K562 (cell line): ENCODE measurements around the gene PLPP7. TPM values are rescaled to one million over a fixed set of nuclear protein-coding genes. Genes with fewer than 3 reads are reported as not detected.

Experiments used
- BCOR ChIP-seq: fragments of 450-650 bp; IDR thresholded peaks from 2 replicates; pipeline ENCODE4 v1.6.1; 2016
- TAF9B ChIP-seq: fragments of 450-650 bp; IDR thresholded peaks from 2 replicates; pipeline ENCODE4 v1.6.1; 2018; ENCODE audit warnings: mild to moderate bottlenecking; ENCODE audit not compliant: partially characterized antibody
- U2AF2 ChIP-seq: fragments of 200-400 bp; formaldehyde crosslinking; optimal IDR thresholded peaks from 2 replicates; pipeline ENCODE3; 2017; ENCODE audit warnings: low read depth, mild to moderate bottlenecking, low read length
- ZNF134 ChIP-seq: fragments of 250-450 bp; sonication (Bioruptor Pico); conservative IDR thresholded peaks from 2 replicates; pipeline ENCODE4 v1.4.0; 2020
- ZNF347 ChIP-seq: fragments of 450-650 bp; formaldehyde crosslinking; IDR thresholded peaks from 2 replicates; pipeline ENCODE4 v1.4.0; 2020; ENCODE audit warnings: low read depth, mild to moderate bottlenecking, moderate library complexity
- polyA plus RNA-seq, 8 experiments: library from polyadenylated mRNA; depleted of rRNA in 4 of 8; stranded (reverse) in 5 of 8; unstranded in 3 of 8; fragments of >200 nt; fragmentation: Nextera tagmentation in 2 of 8; fragmentation: Illumina TruSeq in 1 of 8; extraction: Ambion mirVana in 2 of 8; extraction: Trizol in 1 of 8; gene quantifications; 2 replicates each; pipeline versions ENCODE4 v1.2.1 to v1.2.3, GENCODE V29; 2011 to 2014; ENCODE audit warnings: inconsistent platforms in 1 of 8, missing spikeins in 1 of 8
- total RNA-seq, 7 experiments: library from RNA; depleted of rRNA in 6 of 7; stranded (reverse); fragments of >200 nt in 6 of 7; fragmentation: Illumina TruSeq in 2 of 7; extraction: Trizol in 2 of 7; gene quantifications; 2 replicates each; pipeline versions ENCODE4 v1.2.1 to v1.2.3, GENCODE V29; 2011 to 2021; ENCODE audit warnings: low replicate concordance in 1 of 7
- TF ChIP-seq, protein P1 (sequence below): fragments of 250-450 bp; sonication (Bioruptor Pico); IDR thresholded peaks from 2 replicates; pipeline ENCODE4 v1.8.0; 2021; ENCODE audit warnings: moderate library complexity, mild to moderate bottlenecking, inconsistent platforms
- TF ChIP-seq, protein P2 (sequence below): sonication (generic); formaldehyde crosslinking; IDR thresholded peaks from 2 replicates; pipeline ENCODE4 v1.8.1; 2023; ENCODE audit warnings: mild to moderate bottlenecking, missing genetic modification reagents
- TF ChIP-seq, protein P3 (sequence below): IDR thresholded peaks from 3 replicates; pipeline ENCODE4 v1.6.1; 2011; ENCODE audit warnings: borderline replicate concordance, mild to moderate bottlenecking; ENCODE audit not compliant: insufficient read length, insufficient read depth

The PLPP7 gene
- total and polyA plus RNA-seq, 9 of the 15 experiments (the other 6 are each of a cell fraction or from before 2014, with no cell fraction given): 0.09 to 0.93 (median 0.18) TPM; not detected in 4

GRCh38 chr9:131300444-131300843 is 10.9 kb downstream of the PLPP7 start (continued):
- TF ChIP-seq, protein P1, sequence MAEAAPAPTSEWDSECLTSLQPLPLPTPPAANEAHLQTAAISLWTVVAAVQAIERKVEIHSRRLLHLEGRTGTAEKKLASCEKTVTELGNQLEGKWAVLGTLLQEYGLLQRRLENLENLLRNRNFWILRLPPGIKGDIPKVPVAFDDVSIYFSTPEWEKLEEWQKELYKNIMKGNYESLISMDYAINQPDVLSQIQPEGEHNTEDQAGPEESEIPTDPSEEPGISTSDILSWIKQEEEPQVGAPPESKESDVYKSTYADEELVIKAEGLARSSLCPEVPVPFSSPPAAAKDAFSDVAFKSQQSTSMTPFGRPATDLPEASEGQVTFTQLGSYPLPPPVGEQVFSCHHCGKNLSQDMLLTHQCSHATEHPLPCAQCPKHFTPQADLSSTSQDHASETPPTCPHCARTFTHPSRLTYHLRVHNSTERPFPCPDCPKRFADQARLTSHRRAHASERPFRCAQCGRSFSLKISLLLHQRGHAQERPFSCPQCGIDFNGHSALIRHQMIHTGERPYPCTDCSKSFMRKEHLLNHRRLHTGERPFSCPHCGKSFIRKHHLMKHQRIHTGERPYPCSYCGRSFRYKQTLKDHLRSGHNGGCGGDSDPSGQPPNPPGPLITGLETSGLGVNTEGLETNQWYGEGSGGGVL: no peak
- TF ChIP-seq, protein P2, sequence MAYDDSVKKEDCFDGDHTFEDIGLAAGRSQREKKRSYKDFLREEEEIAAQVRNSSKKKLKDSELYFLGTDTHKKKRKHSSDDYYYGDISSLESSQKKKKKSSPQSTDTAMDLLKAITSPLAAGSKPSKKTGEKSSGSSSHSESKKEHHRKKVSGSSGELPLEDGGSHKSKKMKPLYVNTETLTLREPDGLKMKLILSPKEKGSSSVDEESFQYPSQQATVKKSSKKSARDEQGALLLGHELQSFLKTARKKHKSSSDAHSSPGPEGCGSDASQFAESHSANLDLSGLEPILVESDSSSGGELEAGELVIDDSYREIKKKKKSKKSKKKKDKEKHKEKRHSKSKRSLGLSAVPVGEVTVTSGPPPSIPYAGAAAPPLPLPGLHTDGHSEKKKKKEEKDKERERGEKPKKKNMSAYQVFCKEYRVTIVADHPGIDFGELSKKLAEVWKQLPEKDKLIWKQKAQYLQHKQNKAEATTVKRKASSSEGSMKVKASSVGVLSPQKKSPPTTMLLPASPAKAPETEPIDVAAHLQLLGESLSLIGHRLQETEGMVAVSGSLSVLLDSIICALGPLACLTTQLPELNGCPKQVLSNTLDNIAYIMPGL: no peak
- TF ChIP-seq BCOR (peak; percentile 38), U2AF2 (no peak), ZNF134 (CRISPR knock-in tag) (no peak), ZNF347 (CRISPR knock-in tag) (no peak), TAF9B (no peak)
- TF ChIP-seq, protein P3, sequence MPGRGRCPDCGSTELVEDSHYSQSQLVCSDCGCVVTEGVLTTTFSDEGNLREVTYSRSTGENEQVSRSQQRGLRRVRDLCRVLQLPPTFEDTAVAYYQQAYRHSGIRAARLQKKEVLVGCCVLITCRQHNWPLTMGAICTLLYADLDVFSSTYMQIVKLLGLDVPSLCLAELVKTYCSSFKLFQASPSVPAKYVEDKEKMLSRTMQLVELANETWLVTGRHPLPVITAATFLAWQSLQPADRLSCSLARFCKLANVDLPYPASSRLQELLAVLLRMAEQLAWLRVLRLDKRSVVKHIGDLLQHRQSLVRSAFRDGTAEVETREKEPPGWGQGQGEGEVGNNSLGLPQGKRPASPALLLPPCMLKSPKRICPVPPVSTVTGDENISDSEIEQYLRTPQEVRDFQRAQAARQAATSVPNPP: no peak
